Mammary microvascular endothelial cell (primary cell): ENCODE data around the gene STAB2. TPM values are rescaled to one million over a fixed set of nuclear protein-coding genes. Genes with fewer than 3 reads are reported as not detected.

Source experiments
- total RNA-seq: library from RNA; depleted of rRNA; stranded (reverse); fragments of >200 nt; gene quantifications from 2 replicates; pipeline ENCODE4 v1.2.3, GENCODE V29; 2015

Gene STAB2
- total RNA-seq = not detected in 2 replicates

GRCh38 chr12:103586791-103587370 is at the start of gene STAB2:
Gene STAB2 (plus strand): TSS chr12:103587273. CDS start chr12:103587477, 204 bp downstream.

Other genes starting within 250 kb of the STAB2 start
- not detected in 2 replicates for gene C12orf42, start 91.3 kb upstream of the STAB2 start, total RNA-seq